Occipital lobe (tissue), 2 donors: ENCODE measurements around the gene OTX1. TPM values are rescaled to one million over a fixed set of nuclear protein-coding genes. Genes with fewer than 3 reads are reported as not detected.
"Not testable (repeated sequence)": the region's sequence is repeated elsewhere in the genome, so short reads cannot be mapped to it uniquely, and the experiment has no call there.

Experiments used
- DNase-seq: peaks from one replicate; lab custom pipeline; 2025; lab: John Stamatoyannopoulos, UW
- total RNA-seq: library from RNA; depleted of rRNA; stranded (reverse); fragments of >200 nt; gene quantifications from one replicate; pipeline ENCODE4 v1.2.3, GENCODE V29; 2014

Gene OTX1
- 2.5 TPM for total RNA-seq

DNA sequence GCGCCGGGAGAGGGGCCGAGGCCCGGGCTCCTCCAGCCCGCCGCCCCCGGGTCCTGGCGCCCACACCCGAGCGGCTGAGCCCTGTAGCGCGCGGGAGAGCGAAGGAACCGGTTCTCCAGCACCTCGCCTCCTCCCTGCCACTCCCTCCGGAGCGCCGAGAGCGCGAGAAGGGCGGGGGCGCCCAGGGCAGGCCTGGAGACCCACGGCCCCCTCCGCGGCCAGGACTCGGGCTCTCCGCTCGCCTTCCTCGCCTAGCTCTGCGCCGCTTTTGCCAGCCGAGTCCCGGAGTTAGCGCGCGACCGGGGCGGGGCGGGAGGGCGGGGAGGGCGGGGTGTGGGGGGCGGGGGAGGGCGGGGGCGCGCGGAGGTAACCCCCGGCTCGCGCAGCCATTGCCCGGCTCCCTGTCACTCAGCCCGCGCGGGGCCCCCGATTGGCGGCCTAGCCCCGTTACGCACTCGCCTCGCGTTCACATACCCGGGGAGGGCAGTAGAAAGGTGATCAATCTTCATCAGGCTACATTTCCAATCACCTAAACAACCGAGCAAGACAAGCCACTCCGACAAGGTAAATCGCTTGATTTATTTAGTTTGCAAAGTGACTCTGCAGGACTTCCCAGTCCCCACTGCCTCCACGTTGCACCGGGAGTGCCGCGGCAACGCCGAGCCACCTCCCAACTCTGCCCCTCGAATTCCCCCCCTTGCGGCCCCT lies at the start of gene OTX1:
TSS of gene OTX1 (plus strand) at position 497 of the 708 bp plus-strand sequence. CDS start 2,161 bp downstream, outside the sequence.
- no peak for DNase-seq

DNA sequence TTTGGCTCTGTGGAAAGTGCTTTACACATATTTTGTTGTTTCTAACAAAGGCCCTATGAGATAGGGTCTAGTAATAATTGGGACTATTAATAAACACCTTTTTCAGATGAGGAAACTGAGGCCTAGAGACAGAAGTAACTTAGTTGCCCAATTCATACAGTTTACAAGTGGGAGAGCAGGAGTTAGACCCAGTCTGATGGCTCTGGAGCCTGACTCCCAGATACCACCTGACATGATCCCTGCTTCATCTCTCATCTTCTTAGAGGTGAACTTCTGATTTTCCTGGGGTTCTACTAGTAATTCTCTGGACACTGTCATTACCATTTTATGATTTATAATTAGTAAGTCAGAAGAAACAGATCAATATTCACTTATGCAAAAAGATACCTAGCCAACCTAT lies 49.1 kb upstream of the OTX1 start:
- DNase-seq, result no peak

- no peak for DNase-seq
These were observed 47.3 kb upstream of the OTX1 start for GRCh38 chr2:63003351-63003750.

DNA sequence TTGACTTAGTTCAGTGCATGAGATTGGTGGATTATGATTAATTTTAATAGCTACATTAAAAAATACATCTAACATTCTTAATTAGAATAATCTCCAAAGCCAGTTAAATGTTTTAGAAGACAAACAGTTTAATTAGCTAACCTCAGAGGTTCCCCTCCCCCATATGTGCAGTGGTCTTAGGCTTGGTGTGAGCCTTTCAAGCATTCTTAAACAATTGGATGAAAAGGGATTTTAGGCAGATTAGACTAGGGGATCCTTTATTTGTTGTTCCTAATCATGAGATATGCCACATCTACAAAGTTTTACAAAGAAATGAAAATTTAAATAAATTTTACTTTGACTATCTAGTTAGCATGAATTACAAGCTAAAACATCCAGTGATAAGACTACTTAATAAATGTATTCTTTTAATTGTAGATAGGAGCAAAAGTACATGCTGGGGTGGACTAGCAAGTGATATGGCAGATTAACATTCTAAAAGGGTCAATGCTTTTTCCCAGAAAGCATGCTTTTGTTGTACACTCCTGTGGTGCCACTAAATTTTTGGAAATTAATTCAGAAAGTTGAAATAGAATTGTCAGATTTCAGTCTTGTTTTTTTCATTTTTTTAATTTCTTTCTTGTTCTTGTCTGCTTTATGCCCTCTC lies 42.7 kb upstream of the OTX1 start:
- no peak for DNase-seq

- no peak for DNase-seq
These were observed 41.8 kb upstream of the OTX1 start for GRCh38 chr2:63008838-63009237.

GRCh38 chr2:63009490-63009889 lies 41.1 kb upstream of the OTX1 start:
- DNase-seq, result no peak

GRCh38 chr2:63012541-63012940 lies 38.1 kb upstream of the OTX1 start:
- no peak for DNase-seq

- no peak for DNase-seq
These were observed 37.2 kb upstream of the OTX1 start for GRCh38 chr2:63013438-63013837.

- DNase-seq, result no peak
These were observed 35.2 kb upstream of the OTX1 start for GRCh38 chr2:63015389-63015788.

DNA sequence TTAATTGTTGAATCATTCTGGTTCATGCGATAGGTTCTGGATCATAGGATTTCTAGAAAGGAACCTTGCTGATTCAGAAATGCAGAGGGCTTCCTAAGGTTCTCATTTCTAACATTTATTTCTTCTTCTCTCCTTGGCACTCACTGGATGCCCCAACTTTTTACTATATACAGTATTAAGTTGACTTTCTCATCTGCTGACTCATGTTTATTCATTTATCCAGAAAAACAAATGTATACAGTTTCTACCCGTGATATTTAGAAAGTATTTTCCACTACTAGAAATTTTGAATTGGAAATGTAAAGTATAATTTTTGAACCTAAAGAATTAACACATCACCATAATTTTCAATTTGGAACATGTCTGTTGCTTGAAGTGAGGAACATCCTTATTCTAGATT lies 32.2 kb upstream of the OTX1 start:
- no peak for DNase-seq

DNA sequence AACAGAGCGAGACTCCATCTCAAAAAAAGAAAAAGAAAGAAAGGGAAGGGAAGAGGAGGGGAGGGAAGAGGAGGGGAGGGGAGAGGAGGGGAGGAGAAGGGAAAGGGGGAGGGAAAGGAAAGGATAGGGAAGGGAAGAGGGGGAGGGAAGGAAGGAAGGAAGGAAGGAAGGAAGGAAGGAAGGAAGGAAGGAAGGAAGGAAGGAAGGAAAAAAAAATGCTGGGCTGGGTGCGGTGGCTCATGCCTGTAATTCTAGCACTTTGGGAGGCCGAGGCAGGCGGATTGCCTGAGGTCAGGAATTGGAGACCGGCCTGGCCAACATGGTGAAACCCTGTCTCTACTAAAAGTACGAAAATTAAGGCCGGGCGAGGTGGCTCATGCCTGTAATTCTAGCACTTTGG lies 30.9 kb upstream of the OTX1 start:
- not testable (repeated sequence) for DNase-seq

DNA sequence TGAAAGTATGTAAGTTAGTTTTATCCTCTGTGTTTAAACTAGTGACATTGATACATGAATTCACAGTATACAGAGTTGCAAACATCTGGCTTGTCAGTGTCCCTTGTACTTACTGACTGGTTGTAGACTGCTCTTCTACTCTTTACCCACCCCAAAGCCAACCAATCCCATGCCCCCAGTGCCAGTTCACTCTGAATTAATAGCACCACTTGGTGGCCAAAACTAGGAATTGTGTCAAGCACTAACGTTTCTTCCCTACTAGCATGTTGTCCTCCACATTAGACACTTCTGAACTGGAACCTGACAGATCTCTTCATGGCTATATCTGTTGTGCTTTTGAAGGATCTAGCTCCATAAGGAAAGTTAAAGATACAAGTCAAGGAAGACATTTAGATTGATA lies 27.2 kb upstream of the OTX1 start:
- no peak for DNase-seq

DNA sequence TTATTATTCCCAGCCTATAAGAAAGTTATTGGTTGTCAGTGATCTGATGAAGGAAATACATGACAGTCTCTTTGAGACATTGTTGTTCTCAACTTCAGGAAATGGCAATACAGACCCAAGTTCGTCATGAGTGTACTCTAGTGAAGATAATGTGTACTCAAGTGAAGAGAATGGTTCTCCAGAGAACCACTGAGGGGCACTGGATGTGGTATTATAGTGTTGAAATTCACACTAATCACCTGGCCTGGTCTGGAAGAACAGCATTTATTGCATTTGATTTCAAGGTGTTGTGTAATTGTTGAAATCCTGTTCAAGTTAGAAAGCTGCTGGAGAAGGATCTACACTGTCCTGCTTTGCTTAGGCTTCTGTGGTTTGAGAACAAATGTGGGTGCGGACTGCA lies 23.4 kb upstream of the OTX1 start:
- DNase-seq, result no peak

GRCh38 chr2:63029058-63029457 lies 21.6 kb upstream of the OTX1 start:
- DNase-seq, result no peak

- DNase-seq, result no peak
These were observed 16.1 kb upstream of the OTX1 start for GRCh38 chr2:63034526-63034925.

DNA sequence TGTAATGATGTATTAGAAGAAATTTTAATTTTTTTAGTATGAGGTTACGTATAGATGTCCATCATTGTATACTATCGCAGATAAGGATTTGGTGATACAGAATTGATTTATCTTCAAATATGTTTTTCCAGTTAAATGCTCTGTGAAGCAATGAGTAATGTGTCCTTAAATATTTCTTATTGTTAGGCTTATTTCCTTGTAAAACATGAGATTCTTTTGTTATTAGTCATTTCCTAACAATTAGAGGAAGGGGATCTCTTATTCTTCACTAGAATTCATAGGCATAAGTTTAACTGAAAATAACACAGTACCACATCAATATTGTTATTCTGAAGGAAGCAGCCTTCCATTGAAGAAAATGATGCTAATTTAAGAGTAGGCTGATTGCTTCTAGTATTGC lies 15.5 kb upstream of the OTX1 start:
- no peak for DNase-seq

GRCh38 chr2:63035660-63036059 lies 15.0 kb upstream of the OTX1 start:
- no peak for DNase-seq

- no peak for DNase-seq
These were observed 12.6 kb upstream of the OTX1 start for GRCh38 chr2:63038034-63038433.

- no peak for DNase-seq
These were observed 10.0 kb upstream of the OTX1 start for GRCh38 chr2:63040586-63040985.

DNA sequence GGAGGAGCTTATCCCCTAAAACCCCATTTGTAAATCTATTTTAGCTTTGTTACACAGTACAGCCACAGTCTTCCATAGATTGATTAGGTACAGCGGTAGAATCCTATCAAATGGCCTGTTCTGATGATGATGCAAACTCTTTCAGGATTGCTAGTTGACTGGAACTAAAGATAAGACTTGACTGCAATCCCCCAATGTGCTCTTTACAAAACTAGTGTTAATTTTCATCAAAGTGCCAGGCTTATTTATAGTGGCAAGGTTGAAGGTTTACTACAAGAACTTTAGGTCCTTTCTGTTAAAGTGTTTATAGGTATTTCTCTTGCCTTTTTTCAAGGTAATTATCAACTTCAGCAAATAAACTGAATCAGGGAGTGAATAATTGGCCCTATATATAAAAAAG lies 9.0 kb upstream of the OTX1 start:
- no peak for DNase-seq

- DNase-seq, result no peak
These were observed 6.0 kb upstream of the OTX1 start for GRCh38 chr2:63044362-63045327.

GRCh38 chr2:63046552-63046951 lies 4.1 kb upstream of the OTX1 start:
- no peak for DNase-seq
